IMR-90 (cell line): ENCODE results near the gene CECR2.

ENCODE experiments used
- CTCF ChIP-seq: conservative IDR thresholded peaks from 2 replicates; pipeline ENCODE4 v1.5.1; 2012; ENCODE audit warnings: mild to moderate bottlenecking, low read depth, low read length, improper control_type of control experiment
- MAZ ChIP-seq: IDR thresholded peaks from 2 replicates; pipeline ENCODE4 v1.6.1; 2012; ENCODE audit warnings: low read depth, mild to moderate bottlenecking, low read length, improper control_type of control experiment, moderate library complexity, borderline replicate concordance
- POLR2A ChIP-seq: IDR thresholded peaks from 2 replicates; pipeline ENCODE4 v1.6.1; 2012; ENCODE audit warnings: mild to moderate bottlenecking, low read depth, low read length
- SMC3 ChIP-seq: fragments of 150-350 bp; IDR thresholded peaks from 2 replicates; pipeline ENCODE4 v1.6.1; 2016; ENCODE audit warnings: low read depth, mild to moderate bottlenecking, antibody characterized with exemption, low read length, moderate library complexity

GRCh38 chr22:17396516-17396915 is 27.3 kb downstream of the CECR2 start:
- TF ChIP-seq MAZ, result no peak
- no peak for TF ChIP-seq POLR2A
- no peak for TF ChIP-seq CTCF
- TF ChIP-seq SMC3, result no peak
